ENCODE measurements around the gene IGF2. TPM values are rescaled to one million over a fixed set of nuclear protein-coding genes. Genes with fewer than 3 reads are reported as not detected.

The IGF2 gene
- total RNA-seq, 1 experiment from 2014 or later, result 1.5 TPM

DNA sequence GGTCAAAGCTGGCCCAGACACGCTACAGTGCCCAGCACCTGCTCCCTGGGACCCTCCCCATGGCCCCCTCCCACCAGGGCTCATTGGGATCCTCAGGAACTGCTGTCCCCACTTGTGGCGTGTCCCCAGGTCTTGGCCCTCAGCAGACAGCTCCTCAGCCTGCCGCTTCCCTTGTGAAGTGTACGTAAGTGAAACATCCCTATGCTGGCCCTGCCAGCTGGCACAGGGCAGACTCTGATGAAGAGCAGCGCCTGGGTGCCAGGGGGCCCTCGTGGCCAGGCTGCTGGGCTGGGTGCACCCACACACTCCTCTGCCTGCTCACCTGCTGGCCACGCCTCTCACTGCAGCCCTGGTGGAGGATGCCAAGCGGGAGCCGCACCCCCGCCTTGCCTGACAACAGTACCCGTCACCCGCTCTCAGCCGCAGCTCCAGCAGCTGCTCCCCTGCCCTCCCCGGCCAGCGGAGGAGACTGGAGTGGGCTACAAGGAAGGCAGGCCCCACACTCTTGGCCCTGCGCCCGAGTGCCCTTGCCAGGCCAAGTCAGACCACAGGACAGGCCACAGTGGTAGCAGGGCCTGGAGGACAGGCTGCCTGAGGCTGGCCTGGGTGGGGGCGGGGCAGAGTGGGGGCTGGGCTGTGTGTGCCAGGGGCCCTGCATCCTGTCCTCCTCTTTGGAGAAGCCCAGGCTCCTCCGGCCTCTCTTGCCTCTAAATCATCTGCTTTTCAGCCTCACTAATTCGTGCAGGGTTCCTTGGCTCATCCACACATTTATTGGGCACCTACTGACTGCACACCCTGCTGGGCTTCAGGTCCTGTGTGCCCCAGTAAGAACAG lies 39.5 kb downstream of the IGF2 start (continued):
- TF ChIP-seq, protein P1, sequence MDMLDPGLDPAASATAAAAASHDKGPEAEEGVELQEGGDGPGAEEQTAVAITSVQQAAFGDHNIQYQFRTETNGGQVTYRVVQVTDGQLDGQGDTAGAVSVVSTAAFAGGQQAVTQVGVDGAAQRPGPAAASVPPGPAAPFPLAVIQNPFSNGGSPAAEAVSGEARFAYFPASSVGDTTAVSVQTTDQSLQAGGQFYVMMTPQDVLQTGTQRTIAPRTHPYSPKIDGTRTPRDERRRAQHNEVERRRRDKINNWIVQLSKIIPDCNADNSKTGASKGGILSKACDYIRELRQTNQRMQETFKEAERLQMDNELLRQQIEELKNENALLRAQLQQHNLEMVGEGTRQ (CRISPR knock-in tag; IDR thresholded peaks at IDR 0.05), result no peak
- TF ChIP-seq, protein P2, sequence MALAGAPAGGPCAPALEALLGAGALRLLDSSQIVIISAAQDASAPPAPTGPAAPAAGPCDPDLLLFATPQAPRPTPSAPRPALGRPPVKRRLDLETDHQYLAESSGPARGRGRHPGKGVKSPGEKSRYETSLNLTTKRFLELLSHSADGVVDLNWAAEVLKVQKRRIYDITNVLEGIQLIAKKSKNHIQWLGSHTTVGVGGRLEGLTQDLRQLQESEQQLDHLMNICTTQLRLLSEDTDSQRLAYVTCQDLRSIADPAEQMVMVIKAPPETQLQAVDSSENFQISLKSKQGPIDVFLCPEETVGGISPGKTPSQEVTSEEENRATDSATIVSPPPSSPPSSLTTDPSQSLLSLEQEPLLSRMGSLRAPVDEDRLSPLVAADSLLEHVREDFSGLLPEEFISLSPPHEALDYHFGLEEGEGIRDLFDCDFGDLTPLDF (CRISPR knock-in tag; IDR thresholded peaks at IDR 0.05), result no peak
- TF ChIP-seq, protein P3, sequence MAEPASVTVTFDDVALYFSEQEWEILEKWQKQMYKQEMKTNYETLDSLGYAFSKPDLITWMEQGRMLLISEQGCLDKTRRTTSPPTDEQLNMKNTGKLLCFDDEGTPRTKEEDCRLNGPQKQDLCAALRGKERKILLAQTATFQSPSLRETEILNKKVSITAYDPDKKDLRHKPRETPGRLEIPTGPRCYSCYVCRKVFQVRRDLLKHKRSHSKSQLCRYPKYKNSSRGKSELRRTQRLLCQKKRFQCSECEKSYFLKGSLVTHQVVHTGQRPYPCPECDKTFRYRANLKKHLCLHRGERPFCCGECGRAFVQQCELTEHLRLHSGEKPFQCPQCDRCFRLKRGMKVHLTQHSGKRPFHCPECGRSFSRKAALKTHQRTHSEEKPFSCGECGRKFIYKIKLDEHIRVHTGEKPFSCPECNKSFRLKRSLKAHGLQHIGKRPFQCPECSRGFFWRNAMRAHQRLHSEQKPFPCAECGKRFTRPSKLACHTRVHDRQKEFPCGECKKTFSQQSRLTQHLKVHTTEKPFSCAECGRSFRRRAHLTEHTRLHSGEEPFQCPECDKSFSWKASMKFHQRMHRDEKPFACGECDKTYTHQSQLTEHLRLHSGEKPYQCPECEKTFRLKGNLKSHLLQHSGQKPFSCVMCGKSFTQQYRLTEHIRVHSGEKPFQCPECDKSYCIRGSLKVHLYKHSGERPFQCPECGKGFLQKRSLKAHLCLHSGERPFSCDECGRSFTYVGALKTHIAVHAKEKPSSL (CRISPR knock-in tag; conservative IDR thresholded peaks at IDR 0.05), result no peak
- TF ChIP-seq, protein P4, sequence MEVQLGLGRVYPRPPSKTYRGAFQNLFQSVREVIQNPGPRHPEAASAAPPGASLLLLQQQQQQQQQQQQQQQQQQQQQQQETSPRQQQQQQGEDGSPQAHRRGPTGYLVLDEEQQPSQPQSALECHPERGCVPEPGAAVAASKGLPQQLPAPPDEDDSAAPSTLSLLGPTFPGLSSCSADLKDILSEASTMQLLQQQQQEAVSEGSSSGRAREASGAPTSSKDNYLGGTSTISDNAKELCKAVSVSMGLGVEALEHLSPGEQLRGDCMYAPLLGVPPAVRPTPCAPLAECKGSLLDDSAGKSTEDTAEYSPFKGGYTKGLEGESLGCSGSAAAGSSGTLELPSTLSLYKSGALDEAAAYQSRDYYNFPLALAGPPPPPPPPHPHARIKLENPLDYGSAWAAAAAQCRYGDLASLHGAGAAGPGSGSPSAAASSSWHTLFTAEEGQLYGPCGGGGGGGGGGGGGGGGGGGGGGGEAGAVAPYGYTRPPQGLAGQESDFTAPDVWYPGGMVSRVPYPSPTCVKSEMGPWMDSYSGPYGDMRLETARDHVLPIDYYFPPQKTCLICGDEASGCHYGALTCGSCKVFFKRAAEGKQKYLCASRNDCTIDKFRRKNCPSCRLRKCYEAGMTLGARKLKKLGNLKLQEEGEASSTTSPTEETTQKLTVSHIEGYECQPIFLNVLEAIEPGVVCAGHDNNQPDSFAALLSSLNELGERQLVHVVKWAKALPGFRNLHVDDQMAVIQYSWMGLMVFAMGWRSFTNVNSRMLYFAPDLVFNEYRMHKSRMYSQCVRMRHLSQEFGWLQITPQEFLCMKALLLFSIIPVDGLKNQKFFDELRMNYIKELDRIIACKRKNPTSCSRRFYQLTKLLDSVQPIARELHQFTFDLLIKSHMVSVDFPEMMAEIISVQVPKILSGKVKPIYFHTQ (CRISPR knock-in tag; IDR thresholded peaks at IDR 0.05), result no peak
- no peak for TF ChIP-seq ESRRA (CRISPR knock-in tag; IDR thresholded peaks at IDR 0.05; ENCODE audit: borderline replicate concordance)
- no peak for TF ChIP-seq ZNF416 (CRISPR knock-in tag; IDR thresholded peaks at IDR 0.05)
- TF ChIP-seq, protein P5, sequence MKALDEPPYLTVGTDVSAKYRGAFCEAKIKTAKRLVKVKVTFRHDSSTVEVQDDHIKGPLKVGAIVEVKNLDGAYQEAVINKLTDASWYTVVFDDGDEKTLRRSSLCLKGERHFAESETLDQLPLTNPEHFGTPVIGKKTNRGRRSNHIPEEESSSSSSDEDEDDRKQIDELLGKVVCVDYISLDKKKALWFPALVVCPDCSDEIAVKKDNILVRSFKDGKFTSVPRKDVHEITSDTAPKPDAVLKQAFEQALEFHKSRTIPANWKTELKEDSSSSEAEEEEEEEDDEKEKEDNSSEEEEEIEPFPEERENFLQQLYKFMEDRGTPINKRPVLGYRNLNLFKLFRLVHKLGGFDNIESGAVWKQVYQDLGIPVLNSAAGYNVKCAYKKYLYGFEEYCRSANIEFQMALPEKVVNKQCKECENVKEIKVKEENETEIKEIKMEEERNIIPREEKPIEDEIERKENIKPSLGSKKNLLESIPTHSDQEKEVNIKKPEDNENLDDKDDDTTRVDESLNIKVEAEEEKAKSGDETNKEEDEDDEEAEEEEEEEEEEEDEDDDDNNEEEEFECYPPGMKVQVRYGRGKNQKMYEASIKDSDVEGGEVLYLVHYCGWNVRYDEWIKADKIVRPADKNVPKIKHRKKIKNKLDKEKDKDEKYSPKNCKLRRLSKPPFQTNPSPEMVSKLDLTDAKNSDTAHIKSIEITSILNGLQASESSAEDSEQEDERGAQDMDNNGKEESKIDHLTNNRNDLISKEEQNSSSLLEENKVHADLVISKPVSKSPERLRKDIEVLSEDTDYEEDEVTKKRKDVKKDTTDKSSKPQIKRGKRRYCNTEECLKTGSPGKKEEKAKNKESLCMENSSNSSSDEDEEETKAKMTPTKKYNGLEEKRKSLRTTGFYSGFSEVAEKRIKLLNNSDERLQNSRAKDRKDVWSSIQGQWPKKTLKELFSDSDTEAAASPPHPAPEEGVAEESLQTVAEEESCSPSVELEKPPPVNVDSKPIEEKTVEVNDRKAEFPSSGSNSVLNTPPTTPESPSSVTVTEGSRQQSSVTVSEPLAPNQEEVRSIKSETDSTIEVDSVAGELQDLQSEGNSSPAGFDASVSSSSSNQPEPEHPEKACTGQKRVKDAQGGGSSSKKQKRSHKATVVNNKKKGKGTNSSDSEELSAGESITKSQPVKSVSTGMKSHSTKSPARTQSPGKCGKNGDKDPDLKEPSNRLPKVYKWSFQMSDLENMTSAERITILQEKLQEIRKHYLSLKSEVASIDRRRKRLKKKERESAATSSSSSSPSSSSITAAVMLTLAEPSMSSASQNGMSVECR (CRISPR knock-in tag; IDR thresholded peaks at IDR 0.05; ENCODE audit: borderline replicate concordance), result no peak

DNA sequence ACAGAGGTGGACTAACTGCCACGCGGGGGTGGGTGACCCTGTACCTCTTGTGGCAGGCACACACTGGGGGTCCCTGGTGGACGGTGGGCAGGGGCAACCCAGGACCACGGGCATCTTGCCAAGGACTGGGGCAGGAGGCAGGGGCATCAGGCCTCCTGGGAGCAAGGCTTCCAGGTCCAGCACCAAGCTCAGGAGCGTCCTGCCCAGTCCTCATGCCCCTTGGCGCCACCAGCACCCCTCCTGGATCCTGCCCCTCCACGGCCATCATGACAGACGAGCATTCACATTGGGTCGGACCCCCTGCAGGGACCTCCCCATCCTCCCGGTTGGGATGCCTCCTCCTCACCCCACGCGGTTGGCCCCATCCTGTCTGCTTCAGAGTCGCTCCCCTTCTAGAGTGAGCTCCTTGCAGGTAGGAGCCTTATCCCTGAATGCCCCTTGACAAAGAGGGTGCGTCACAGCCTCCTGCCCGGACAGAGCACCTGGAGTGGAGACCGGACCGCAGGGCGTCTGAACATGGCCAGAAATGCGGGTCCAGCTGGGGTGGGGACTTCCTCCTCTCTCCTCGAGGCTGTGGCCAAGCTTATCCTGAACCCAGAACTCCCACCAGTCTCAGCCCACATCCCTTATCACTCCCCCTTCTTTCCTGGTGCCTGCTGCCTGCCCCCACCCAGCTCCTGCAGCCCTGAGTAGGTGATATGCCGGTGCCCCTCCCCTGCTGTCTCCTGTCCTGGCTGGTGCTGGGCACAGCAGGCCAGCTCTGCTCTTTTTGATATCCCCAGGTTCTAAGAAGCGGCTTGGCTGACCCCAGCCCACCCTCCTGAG lies 40.3 kb downstream of the IGF2 start:
- ATAC-seq (no peak), DNase-seq (ENCODE audit: low spot score) (no peak)
- Mint-ChIP-seq H3K36me3 (no peaks in the 10 kb centered on the region), H3K9me3 (peaks cover 4% of the 10 kb centered on the region; the same call in 1 of the 2 replicates), H3K27ac (no peak overlapping the region), H3K27me3 (ENCODE audit: low read depth) (no peaks in the 10 kb centered on the region; the same call in 1 of the 2 replicates), H3K4me1 (peaks cover 18% of the 10 kb centered on the region), H3K4me3 (no peak overlapping the region)
- POLR2A ChIA-PET, result no interaction called here
- CTCF ChIA-PET, result interaction anchor here (0.6 to 2.2 kb wide), 14 partner anchors 10 to 446 kb away, joined by 3 to 6 read pairs (median 4); no protein-coding TSS in a partner anchor
- no peak for TF ChIP-seq FOXK1 (CRISPR knock-in tag; IDR thresholded peaks at IDR 0.05)
- no peak for TF ChIP-seq ETV6 (CRISPR knock-in tag; IDR thresholded peaks at IDR 0.05)
- no peak for TF ChIP-seq FOXP1 (CRISPR knock-in tag; IDR thresholded peaks at IDR 0.05; ENCODE audit: borderline replicate concordance)
- no peak for TF ChIP-seq NR1H2 (CRISPR knock-in tag; IDR thresholded peaks at IDR 0.05)
- TF ChIP-seq, protein P6, sequence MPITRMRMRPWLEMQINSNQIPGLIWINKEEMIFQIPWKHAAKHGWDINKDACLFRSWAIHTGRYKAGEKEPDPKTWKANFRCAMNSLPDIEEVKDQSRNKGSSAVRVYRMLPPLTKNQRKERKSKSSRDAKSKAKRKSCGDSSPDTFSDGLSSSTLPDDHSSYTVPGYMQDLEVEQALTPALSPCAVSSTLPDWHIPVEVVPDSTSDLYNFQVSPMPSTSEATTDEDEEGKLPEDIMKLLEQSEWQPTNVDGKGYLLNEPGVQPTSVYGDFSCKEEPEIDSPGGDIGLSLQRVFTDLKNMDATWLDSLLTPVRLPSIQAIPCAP (CRISPR knock-in tag; IDR thresholded peaks at IDR 0.05), result no peak
- no peak for TF ChIP-seq SMAD3 (CRISPR knock-in tag; IDR thresholded peaks at IDR 0.05; ENCODE audit: borderline replicate concordance)
- no peak for TF ChIP-seq PRRX2 (CRISPR knock-in tag; IDR thresholded peaks at IDR 0.05)
